ENCODE results near the gene OR52L1. TPM values are rescaled to one million over a fixed set of nuclear protein-coding genes. Genes with fewer than 3 reads are reported as not detected.

The OR52L1 gene
- total and polyA plus RNA-seq, 2 of the 8 experiments (the other 6 are each of a cell fraction or from before 2014, with no cell fraction given) = 0.24 TPM; not detected in 1

GRCh38 chr11:5941951-5942350, 44.8 kb downstream of the OR52L1 start, which contains the start of gene OR56A3:
OR56A3 (plus strand) TSS chr11:5942251; CDS start chr11:5947347, 5,096 bp downstream.
- Histone ChIP-seq H4K8ac (ENCODE audit: extremely low read depth, insufficient read depth, low read length) (no peak within 1 kb of the TSS), H3K18ac (ENCODE audit: extremely low read depth, low read length) (no peak within 1 kb of the TSS), H3K79me1 (ENCODE audit: low read depth, low read length) (no peaks in the 10 kb centered on the region), H3K9ac (replicated peaks in 1 of 4; ENCODE audit: extremely low read depth in 1 of 4, low read depth in 3 of 4, low read length in 3 of 4) (no peak within 1 kb of the TSS), H2BK5ac (ENCODE audit: low read depth, low read length) (no peak within 1 kb of the TSS), H3K27me3 (replicated peaks in 1 of 4; ENCODE audit: control insufficient read depth in 3 of 4, extremely low read depth in 1 of 4, insufficient read depth in 3 of 4, low read length in 3 of 4) (no peaks in the 10 kb centered on the region), H4K91ac (replicated peaks; ENCODE audit: insufficient read length, low read length) (no peak within 1 kb of the TSS), H3K27ac (ENCODE audit: low read depth, low read length) (no peak within 1 kb of the TSS), H3K9me3 (ENCODE audit: insufficient read depth in 2 of 2, low read depth in 1 of 2, low read length in 1 of 2) (no peaks in the 10 kb centered on the region; a peak in 1 of 4 replicates), H3K56ac (replicated peaks; ENCODE audit: insufficient read length, low read depth, low read length) (no peak within 1 kb of the TSS), H3K23me2 (ENCODE audit: low read depth, low read length) (no peaks in the 10 kb centered on the region), H2AFZ (ENCODE audit: low read length) (no peak within 1 kb of the TSS), H3K4me1 (replicated peaks in 1 of 4; ENCODE audit: control insufficient read depth in 3 of 4, insufficient read depth in 4 of 4, low read length in 3 of 4) (no peaks in the 10 kb centered on the region), H2AK5ac (ENCODE audit: low read depth, low read length) (no peak within 1 kb of the TSS), H3K79me2 (ENCODE audit: control insufficient read depth in 1 of 2, insufficient read depth in 2 of 2, low read length in 2 of 2) (no peaks in the 10 kb centered on the region), H3K14ac (ENCODE audit: insufficient read length) (no peak within 1 kb of the TSS), H3K4me2 (ENCODE audit: insufficient read depth in 1 of 2, low read depth in 2 of 2, low read length in 2 of 2) (no peak within 1 kb of the TSS), H3K36me3 (ENCODE audit: control insufficient read depth in 2 of 4, insufficient read depth in 4 of 4, low read length in 3 of 4) (no peaks in the 10 kb centered on the region), H2BK15ac (ENCODE audit: low read length) (no peak within 1 kb of the TSS), H3K4ac (replicated peaks; ENCODE audit: insufficient read length, low read depth, low read length) (no peak within 1 kb of the TSS), H3K4me3 (ENCODE audit: extremely low read depth in 1 of 4, insufficient read depth in 2 of 4, low read depth in 3 of 4, low read length in 4 of 4) (no peak within 1 kb of the TSS), H4K20me1 (replicated peaks in 1 of 2; ENCODE audit: control insufficient read depth in 1 of 2, insufficient read depth in 2 of 2, low read length in 2 of 2) (no peaks in the 10 kb centered on the region), H2BK12ac (ENCODE audit: low read depth, low read length) (no peak within 1 kb of the TSS), H3K23ac (ENCODE audit: insufficient read length) (no peak within 1 kb of the TSS), H4K5ac (ENCODE audit: insufficient read length, low read depth, low read length) (no peak within 1 kb of the TSS), H2BK120ac (replicated peaks; ENCODE audit: low read depth, low read length) (no peak within 1 kb of the TSS), H2BK20ac (ENCODE audit: low read length) (no peak within 1 kb of the TSS)
- DNase-seq (ENCODE audit: low read depth in 1 of 2, low spot score in 2 of 2) = no peak
- WGBS, 2 experiments (ENCODE audit: extremely low coverage in 1 of 2, insufficient coverage in 1 of 2, insufficient read length in 1 of 2, insufficient replicate concordance in 2 of 2, low coverage in 1 of 2, low lambda C conversion rate in 2 of 2, missing lambda C conversion rate in 1 of 2) = 98% methylated on average over 3 of the region's 3 CpGs; no CpG with 5 or more reads in 1 of the 2 experiments
- ChIA-PET CTCF (ENCODE audit: partially characterized antibody) (no interaction called here), POLR2A (ENCODE audit: partially characterized antibody) (interaction anchor here (0.6 kb wide), 1 partner anchor 1571 kb away, joined by 3 read pairs; no protein-coding TSS in a partner anchor)
- TF ChIP-seq BCL11A (IDR thresholded peaks at IDR 0.05; ENCODE audit: low read depth in 2 of 2, low read length in 2 of 2) (no peak), CBX8 (IDR thresholded peaks at IDR 0.05; ENCODE audit: borderline replicate concordance, low read depth, low read length) (no peak), GABPA (IDR thresholded peaks at IDR 0.05; ENCODE audit: borderline replicate concordance, insufficient read depth, low read length) (no peak), SUZ12 (IDR thresholded peaks at IDR 0.05; ENCODE audit: low read length) (no peak), RXRA (IDR thresholded peaks at IDR 0.05; ENCODE audit: insufficient read depth, low read depth, low read length) (no peak), SAP30 (IDR thresholded peaks at IDR 0.05; ENCODE audit: insufficient read depth, insufficient replicate concordance, low read length) (no peak)
- FAIRE-seq = no peak

All from H1 (cell line).